ENCODE data around the gene THOC1.

The THOC1 gene

DNA sequence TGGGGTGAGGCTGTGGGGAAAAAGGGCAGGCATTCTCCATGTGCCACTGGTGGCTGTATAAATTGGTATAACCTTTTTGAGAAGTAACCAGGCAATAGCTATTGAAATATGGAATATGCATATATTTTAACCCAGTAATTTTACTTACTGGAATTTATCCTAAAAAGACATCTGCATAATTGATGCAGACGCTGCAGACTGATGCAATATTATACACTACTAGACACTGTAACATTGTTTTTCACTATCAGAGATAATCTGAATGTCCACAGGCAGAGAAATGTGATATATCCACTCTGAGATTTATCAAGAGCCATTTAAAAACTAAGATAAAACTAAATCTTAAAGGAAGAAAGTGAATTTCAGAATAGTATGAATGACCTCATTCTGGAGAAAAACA lies 14.7 kb downstream of the THOC1 start:
- Histone ChIP-seq H3K27ac (no peak overlapping the region; the same call in 1 of the 2 replicates), H3K4me3 (ENCODE audit: low read depth, low read length) (no peak overlapping the region), H3K9me3 (ENCODE audit: severe bottlenecking) (no peaks in the 10 kb centered on the region), H3K36me3 (peaks cover 88% of the 10 kb centered on the region), H3K27me3 (ENCODE audit: insufficient read depth, low read depth, severe bottlenecking) (no peaks in the 10 kb centered on the region)
- TF ChIP-seq, protein P1, sequence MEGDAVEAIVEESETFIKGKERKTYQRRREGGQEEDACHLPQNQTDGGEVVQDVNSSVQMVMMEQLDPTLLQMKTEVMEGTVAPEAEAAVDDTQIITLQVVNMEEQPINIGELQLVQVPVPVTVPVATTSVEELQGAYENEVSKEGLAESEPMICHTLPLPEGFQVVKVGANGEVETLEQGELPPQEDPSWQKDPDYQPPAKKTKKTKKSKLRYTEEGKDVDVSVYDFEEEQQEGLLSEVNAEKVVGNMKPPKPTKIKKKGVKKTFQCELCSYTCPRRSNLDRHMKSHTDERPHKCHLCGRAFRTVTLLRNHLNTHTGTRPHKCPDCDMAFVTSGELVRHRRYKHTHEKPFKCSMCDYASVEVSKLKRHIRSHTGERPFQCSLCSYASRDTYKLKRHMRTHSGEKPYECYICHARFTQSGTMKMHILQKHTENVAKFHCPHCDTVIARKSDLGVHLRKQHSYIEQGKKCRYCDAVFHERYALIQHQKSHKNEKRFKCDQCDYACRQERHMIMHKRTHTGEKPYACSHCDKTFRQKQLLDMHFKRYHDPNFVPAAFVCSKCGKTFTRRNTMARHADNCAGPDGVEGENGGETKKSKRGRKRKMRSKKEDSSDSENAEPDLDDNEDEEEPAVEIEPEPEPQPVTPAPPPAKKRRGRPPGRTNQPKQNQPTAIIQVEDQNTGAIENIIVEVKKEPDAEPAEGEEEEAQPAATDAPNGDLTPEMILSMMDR (IDR thresholded peaks at IDR 0.05; ENCODE audit: low read depth, low read length): no peak
- DNase-seq: no peak

DNA sequence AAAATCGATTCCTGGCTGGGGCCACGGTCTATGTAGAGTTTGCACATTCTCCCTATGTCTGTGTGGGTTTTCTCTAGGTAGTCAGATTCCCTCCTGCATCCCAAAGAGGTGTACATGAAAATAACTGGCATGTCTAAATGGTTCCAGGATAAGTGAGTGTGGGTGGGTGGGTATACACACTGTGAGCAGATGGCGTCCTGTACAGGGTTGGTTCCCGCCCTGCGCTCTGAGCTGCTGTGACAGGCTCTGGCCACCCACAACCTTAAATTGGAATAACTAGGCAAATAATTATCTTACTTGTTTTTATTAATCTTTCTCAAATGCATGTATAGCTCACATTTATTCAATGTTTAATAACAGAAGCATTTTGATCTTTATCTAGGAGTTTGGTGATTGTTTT lies 16.3 kb downstream of the THOC1 start:
- Histone ChIP-seq H3K36me3 (peaks cover 84% of the 10 kb centered on the region), H3K27me3 (ENCODE audit: insufficient read depth, low read depth, severe bottlenecking) (no peaks in the 10 kb centered on the region), H3K4me3 (ENCODE audit: low read depth, low read length) (no peak overlapping the region), H3K9me3 (ENCODE audit: severe bottlenecking) (no peaks in the 10 kb centered on the region), H3K27ac (peak overlapping the region; percentile 66)
- TF ChIP-seq, protein P1 (IDR thresholded peaks at IDR 0.05; ENCODE audit: low read depth, low read length): no peak
- peak; percentile 13 for DNase-seq

DNA sequence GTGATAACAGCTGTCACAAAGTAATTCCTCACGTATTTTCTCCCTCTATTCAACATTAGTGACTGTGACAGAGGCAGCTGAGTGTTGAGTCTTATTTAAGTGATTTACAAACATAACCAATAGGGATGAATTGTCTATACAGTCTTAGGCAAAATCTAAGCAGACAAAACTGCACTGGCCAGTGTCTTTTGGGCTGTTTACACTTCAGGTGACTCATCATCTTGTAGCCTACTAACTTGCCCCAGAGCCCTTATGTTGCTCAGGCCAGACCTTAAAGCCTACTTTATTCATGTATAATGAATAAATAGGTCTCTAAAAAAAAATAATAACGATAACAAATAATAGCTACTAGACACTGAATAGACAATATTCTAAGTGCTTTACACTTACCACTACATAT lies 17.2 kb downstream of the THOC1 start:
- Histone ChIP-seq H3K4me3 (ENCODE audit: low read depth, low read length) (no peak overlapping the region), H3K9me3 (ENCODE audit: severe bottlenecking) (no peaks in the 10 kb centered on the region), H3K36me3 (peaks cover 82% of the 10 kb centered on the region), H3K27me3 (ENCODE audit: insufficient read depth, low read depth, severe bottlenecking) (no peaks in the 10 kb centered on the region), H3K27ac (peak overlapping the region; percentile 66)
- TF ChIP-seq, protein P1 (IDR thresholded peaks at IDR 0.05; ENCODE audit: low read depth, low read length): no peak
- peak; percentile 31 for DNase-seq

DNA sequence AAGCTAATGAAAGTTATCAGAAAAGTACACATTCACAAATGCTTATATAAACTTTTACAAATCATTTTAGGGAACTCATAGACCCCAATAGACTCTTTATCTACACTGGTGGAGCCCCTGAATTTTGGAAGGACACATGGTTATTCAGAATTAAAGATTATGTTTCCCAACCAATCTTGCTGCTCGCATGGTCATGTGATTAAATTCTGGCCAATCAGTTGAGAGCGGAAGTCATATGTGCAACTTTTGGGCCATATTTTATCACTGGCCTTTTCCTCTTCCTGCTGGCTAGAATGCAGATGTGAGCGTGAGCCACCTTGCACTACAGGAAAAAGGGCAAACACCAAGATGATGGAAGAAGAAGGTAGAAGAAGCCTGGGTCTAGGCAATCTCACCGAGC lies 19.8 kb downstream of the THOC1 start:
- Histone ChIP-seq H3K36me3 (peaks cover 84% of the 10 kb centered on the region), H3K9me3 (ENCODE audit: severe bottlenecking) (no peaks in the 10 kb centered on the region), H3K27ac (no peak overlapping the region), H3K4me3 (ENCODE audit: low read depth, low read length) (no peak overlapping the region), H3K27me3 (ENCODE audit: insufficient read depth, low read depth, severe bottlenecking) (no peaks in the 10 kb centered on the region)
- no peak for DNase-seq
- TF ChIP-seq, protein P1 (IDR thresholded peaks at IDR 0.05; ENCODE audit: low read depth, low read length): no peak

DNA sequence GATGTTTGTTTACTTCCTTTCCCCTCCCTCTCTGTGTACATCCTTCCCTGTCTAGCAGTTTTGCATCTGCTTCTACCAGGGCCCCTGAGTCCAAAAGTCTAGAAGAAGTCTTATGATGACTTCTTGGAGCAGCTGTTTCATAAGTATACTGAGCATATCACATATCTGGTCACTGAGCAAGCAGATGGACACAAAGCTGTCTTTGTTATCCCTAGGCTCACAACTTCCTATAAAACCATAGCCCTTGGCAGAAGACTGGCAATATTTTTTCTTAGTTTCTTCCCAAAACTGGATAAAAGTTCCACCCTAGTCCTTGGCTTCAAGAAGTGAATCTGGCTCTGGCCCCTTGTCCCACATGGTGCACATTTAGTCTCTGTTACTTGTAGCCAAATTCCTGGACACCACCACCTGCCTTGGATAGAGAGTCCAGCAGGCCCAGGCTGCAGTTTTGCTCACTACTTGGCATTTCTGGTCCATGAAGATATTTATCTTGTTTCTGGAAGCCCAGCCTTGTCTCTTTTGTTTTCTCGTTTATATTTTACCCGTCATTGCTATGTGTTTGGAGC lies 22.5 kb downstream of the THOC1 start:
- Histone ChIP-seq H3K27ac (no peak overlapping the region), H3K9me3 (ENCODE audit: severe bottlenecking) (no peaks in the 10 kb centered on the region), H3K36me3 (peaks cover 83% of the 10 kb centered on the region), H3K27me3 (ENCODE audit: insufficient read depth, low read depth, severe bottlenecking) (no peaks in the 10 kb centered on the region), H3K4me3 (ENCODE audit: low read depth, low read length) (no peak overlapping the region)
- TF ChIP-seq, protein P1 (IDR thresholded peaks at IDR 0.05; ENCODE audit: low read depth, low read length): no peak
- no peak for DNase-seq

DNA sequence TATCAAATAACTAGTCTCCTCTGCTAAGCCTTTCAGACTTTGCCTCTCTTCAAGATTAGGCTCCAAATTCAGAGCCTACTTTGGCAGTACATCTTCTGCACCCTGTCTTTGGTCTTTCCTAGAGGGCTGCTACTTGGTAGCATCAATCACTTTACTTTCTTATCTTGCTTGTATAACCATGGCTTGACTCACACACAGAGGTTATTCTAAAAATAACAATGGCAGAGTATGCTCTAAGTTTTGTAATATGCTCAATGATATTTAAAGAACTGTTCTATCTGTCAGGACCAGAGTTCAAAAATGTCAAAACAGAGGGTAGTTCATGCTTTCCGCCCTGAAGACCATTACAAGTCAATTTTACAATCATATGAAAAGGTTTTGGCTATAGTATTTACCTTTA lies 27.7 kb downstream of the THOC1 start:
- TF ChIP-seq, protein P1 (IDR thresholded peaks at IDR 0.05; ENCODE audit: low read depth, low read length): no peak
- H3K4me3 ChIP-seq (ENCODE audit: low read depth, low read length): no peak overlapping the region
- H3K36me3 ChIP-seq: peaks cover 50% of the 10 kb centered on the region
- DNase-seq: no peak
- H3K27me3 ChIP-seq (ENCODE audit: insufficient read depth, low read depth, severe bottlenecking): no peaks in the 10 kb centered on the region
- no peak overlapping the region for H3K27ac ChIP-seq
- H3K9me3 ChIP-seq (ENCODE audit: severe bottlenecking): no peaks in the 10 kb centered on the region

All from WERI-Rb-1 (cell line).